ENCODE results near the gene DSCAM. TPM values are rescaled to one million over a fixed set of nuclear protein-coding genes. Genes with fewer than 3 reads are reported as not detected.

DSCAM gene
- total and polyA plus RNA-seq, 2 experiments from 2014 or later = 0.23 to 0.42 TPM

DNA sequence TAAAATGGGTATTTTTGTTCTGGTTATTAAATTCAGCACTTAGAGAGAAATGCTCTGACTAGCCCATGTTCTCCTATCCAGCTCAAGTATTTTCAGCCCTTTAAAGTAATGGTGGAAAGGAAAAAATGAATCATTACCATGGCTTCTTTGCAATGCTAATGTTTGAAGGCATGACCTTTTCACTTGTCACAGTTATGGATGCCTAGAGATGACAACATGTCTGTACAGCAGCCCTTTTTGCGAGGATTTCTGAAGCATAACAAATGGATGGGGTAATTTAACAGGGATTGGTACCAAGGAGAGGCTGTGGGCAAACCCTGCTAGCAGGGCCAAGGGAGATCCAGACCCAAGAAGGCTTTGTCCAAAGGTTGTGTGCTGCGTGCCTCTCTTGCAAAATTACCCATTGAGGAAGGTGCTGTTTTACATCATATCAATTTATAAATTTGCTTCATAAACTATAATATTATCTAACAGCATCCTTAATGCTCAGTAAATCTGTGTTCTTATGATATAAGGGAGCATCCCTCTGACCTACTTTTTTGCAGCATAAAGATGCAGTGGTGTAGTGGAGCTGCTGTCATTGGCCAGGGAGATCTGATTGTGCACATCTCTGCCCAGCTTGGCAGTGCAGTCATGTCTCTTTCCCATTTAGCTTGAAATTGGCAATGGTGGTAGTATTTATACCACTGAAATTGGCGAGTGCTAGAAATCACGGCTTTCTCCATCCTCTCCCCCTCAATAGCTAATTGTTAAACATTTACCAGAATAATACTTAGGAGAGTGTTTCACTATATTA, 652.6 kb downstream of the DSCAM start:
- Histone ChIP-seq H3K36me3 (no peaks in the 10 kb centered on the region), H3K4me3 (no peak overlapping the region), H3K27ac (no peak overlapping the region), H3K27me3 (no peaks in the 10 kb centered on the region), H3K4me1 (ENCODE audit: low read depth) (peaks cover 3% of the 10 kb centered on the region), H3K9me3 (ENCODE audit: low read depth) (no peaks in the 10 kb centered on the region)
- TF ChIP-seq, protein P1, sequence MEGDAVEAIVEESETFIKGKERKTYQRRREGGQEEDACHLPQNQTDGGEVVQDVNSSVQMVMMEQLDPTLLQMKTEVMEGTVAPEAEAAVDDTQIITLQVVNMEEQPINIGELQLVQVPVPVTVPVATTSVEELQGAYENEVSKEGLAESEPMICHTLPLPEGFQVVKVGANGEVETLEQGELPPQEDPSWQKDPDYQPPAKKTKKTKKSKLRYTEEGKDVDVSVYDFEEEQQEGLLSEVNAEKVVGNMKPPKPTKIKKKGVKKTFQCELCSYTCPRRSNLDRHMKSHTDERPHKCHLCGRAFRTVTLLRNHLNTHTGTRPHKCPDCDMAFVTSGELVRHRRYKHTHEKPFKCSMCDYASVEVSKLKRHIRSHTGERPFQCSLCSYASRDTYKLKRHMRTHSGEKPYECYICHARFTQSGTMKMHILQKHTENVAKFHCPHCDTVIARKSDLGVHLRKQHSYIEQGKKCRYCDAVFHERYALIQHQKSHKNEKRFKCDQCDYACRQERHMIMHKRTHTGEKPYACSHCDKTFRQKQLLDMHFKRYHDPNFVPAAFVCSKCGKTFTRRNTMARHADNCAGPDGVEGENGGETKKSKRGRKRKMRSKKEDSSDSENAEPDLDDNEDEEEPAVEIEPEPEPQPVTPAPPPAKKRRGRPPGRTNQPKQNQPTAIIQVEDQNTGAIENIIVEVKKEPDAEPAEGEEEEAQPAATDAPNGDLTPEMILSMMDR (IDR thresholded peaks at IDR 0.05; ENCODE audit: low read depth, low read length) = no peak
- DNase-seq (ENCODE audit: low read depth in 1 of 2, low spot score in 1 of 2) = no peak

DNA sequence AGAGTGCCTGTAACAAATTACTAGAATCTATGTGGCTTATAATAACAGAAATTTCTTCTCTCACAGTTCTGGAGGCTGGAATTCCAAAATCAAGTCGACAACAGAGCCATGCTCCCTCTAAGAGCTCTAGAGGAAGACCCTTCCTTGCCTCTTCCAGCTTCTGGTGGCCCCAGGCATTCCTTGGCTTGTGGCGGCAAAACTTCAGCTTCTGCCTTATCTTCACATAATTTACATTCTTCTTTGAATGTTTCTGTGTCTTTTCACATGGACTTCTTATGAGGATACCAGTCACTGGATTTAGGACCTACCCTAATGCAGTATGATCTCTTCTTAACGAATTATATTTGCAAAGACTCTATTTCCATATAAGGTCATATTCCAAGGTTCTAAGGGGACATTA, 655.3 kb downstream of the DSCAM start:
- TF ChIP-seq, protein P1 (IDR thresholded peaks at IDR 0.05; ENCODE audit: low read depth, low read length) = no peak
- H3K4me3 ChIP-seq = no peak overlapping the region
- H3K27me3 ChIP-seq = no peaks in the 10 kb centered on the region
- no peak for DNase-seq (ENCODE audit: low read depth in 1 of 2, low spot score in 1 of 2)
- peaks cover 3% of the 10 kb centered on the region for H3K4me1 ChIP-seq (ENCODE audit: low read depth)
- no peaks in the 10 kb centered on the region for H3K36me3 ChIP-seq
- H3K9me3 ChIP-seq (ENCODE audit: low read depth) = no peaks in the 10 kb centered on the region
- no peak overlapping the region for H3K27ac ChIP-seq

DNA sequence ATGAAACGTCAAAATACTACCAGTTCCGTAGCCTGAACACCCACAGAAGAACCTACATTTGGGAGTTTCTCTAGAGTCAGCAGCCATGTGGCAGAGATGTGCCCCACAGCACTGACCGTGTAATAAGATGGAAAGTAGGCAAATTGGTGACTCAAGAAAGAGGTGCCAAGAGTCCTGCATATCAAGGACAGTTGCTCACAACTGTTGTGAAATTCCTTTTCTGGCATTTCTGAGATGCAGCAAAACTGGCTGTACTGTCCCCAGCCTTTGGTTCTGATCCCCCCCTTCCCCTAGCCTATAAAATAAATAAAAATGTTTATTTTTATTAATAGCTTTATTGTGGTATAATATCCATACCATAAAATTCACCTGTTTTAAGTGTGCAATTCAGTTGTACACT, 655.8 kb downstream of the DSCAM start:
- no peaks in the 10 kb centered on the region for H3K36me3 ChIP-seq
- no peak overlapping the region for H3K4me3 ChIP-seq
- no peak overlapping the region for H3K27ac ChIP-seq
- DNase-seq (ENCODE audit: low read depth in 1 of 2, low spot score in 1 of 2) = no peak
- peaks cover 3% of the 10 kb centered on the region for H3K4me1 ChIP-seq (ENCODE audit: low read depth)
- no peaks in the 10 kb centered on the region for H3K9me3 ChIP-seq (ENCODE audit: low read depth)
- TF ChIP-seq, protein P1 (IDR thresholded peaks at IDR 0.05; ENCODE audit: low read depth, low read length) = no peak
- no peaks in the 10 kb centered on the region for H3K27me3 ChIP-seq

DNA sequence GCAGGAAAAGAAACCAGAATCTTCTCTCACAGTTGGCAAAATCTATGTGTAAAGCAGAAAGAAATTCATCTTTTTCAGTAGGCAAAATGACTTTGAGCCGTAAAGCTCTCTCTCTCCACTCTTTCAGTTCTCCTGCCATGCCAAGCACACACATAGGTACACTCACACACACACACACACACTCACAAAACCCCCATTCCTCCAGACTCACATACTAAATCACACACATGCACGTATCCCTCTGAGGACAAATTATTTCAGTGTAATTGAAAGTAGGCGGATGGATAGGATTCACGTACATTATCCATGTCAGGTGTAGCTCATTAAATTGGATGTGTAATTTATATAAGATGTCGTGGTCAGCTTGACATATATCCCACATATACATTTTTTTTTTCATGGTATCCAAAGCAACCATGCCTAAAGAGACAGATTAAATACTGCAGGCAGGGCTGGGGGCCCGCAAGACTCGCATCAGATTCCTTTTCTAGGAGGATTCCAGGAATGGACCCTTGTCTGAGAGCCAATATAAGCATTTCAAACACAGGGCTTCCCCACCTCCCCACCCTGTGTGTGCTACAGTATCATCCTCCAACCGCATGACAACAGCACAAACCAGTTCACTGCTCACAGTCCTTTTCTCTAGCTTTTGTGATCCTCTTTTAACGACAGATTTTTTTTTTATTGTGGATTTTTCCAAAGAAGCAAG, 658.9 kb downstream of the DSCAM start:
- TF ChIP-seq, protein P1 (IDR thresholded peaks at IDR 0.05; ENCODE audit: low read depth, low read length) = no peak

DNA sequence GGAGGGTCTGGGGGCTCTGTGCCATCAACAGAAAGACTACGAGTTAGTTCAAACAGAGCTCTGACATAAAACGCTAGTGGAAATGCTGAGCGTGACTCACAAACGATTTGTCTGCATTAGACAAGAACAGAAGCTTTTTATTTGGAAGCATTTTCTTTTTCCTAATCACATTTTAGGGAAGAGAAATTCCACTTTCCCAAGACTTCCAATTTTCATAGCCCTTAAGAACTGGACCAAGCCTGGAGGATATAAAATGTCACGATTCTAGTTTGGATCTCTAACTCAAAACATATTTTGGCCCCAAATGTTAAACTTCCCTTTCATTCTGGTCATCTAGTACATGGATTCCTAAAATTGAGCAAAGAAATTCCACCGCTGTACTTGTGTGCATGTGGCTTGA, 659.7 kb downstream of the DSCAM start:
- Histone ChIP-seq H3K36me3 (no peaks in the 10 kb centered on the region), H3K4me3 (no peak overlapping the region), H3K27ac (no peak overlapping the region), H3K27me3 (no peaks in the 10 kb centered on the region), H3K4me1 (ENCODE audit: low read depth) (peaks cover 3% of the 10 kb centered on the region), H3K9me3 (ENCODE audit: low read depth) (no peaks in the 10 kb centered on the region)
- TF ChIP-seq, protein P1 (IDR thresholded peaks at IDR 0.05; ENCODE audit: low read depth, low read length) = no peak
- DNase-seq (ENCODE audit: low read depth in 1 of 2, low spot score in 1 of 2) = no peak

More for the DNA sequence above, 658.9 kb downstream of the DSCAM start:
- H3K27me3 ChIP-seq = no peaks in the 10 kb centered on the region
- H3K27ac ChIP-seq = no peak overlapping the region
- H3K4me1 ChIP-seq (ENCODE audit: low read depth) = peaks cover 3% of the 10 kb centered on the region
- no peaks in the 10 kb centered on the region for H3K36me3 ChIP-seq
- DNase-seq (ENCODE audit: low read depth in 1 of 2, low spot score in 1 of 2) = no peak
- no peak overlapping the region for H3K4me3 ChIP-seq
- H3K9me3 ChIP-seq (ENCODE audit: low read depth) = no peaks in the 10 kb centered on the region
